Limb (tissue), 2 donors: ENCODE measurements around the gene MAP3K13.

ENCODE experiments used
- DNase-seq, 2 donors: peaks; one replicate each; pipeline ENCODE4 v3.0.0-alpha.2; 2016; ENCODE audit errors: extremely low spot score in 2 of 2

Gene MAP3K13

GRCh38 chr3:185507883-185508282 lies 144.9 kb downstream of the MAP3K13 start:
- no peak for DNase-seq

- DNase-seq: no peak
Measured at GRCh38 chr3:185508335-185508991, 145.5 kb downstream of the MAP3K13 start.

GRCh38 chr3:185511711-185512110 lies 148.8 kb downstream of the MAP3K13 start:
- DNase-seq: no peak

GRCh38 chr3:185517387-185518130 lies 154.6 kb downstream of the MAP3K13 start:
- no peak for DNase-seq

GRCh38 chr3:185519021-185519420 lies 156.1 kb downstream of the MAP3K13 start:
- DNase-seq: no peak

GRCh38 chr3:185521349-185522138 lies 158.6 kb downstream of the MAP3K13 start:
- DNase-seq: no peak

- no peak for DNase-seq
Measured at GRCh38 chr3:185526349-185526951, 163.5 kb downstream of the MAP3K13 start.

GRCh38 chr3:185527364-185527763 lies 164.4 kb downstream of the MAP3K13 start:
- DNase-seq: no peak

GRCh38 chr3:185528532-185528931 lies 165.6 kb downstream of the MAP3K13 start:
- no peak for DNase-seq

- no peak for DNase-seq
Measured at GRCh38 chr3:185530856-185531255, 167.9 kb downstream of the MAP3K13 start.

GRCh38 chr3:185532901-185533300 lies 170.0 kb downstream of the MAP3K13 start:
- no peak for DNase-seq

- no peak for DNase-seq
Measured at GRCh38 chr3:185534511-185534910, 171.6 kb downstream of the MAP3K13 start.

- DNase-seq: no peak
Measured at GRCh38 chr3:185537369-185537970, 174.5 kb downstream of the MAP3K13 start.
